ENCODE results near the gene TRPV5. TPM values are rescaled to one million over a fixed set of nuclear protein-coding genes. Genes with fewer than 3 reads are reported as not detected.

The TRPV5 gene
- polyA plus RNA-seq, 2 of the 4 experiments (the other 2 are of a cell fraction): not detected

- CTCF ChIA-PET: no interaction called here
- H3K4me2 ChIP-seq: no peak overlapping the region
- WGBS (ENCODE audit: missing lambda C conversion rate): 25% methylated on average over 6 of the region's 6 CpGs
- POLR2A ChIA-PET: no interaction called here
- ATAC-seq: no peak
- H3K4me1 ChIP-seq: no peaks in the 10 kb centered on the region
- H3K4me3 ChIP-seq: no peak overlapping the region
- DNase-seq (ENCODE audit: low read depth in 1 of 2, low spot score in 1 of 2): no peak
- H3K27ac ChIP-seq: no peak overlapping the region
- no peak for TF ChIP-seq RAD21 (conservative IDR thresholded peaks at IDR 0.05 in 1 of 2, IDR thresholded peaks at IDR 0.05 in 1 of 2)
- no peak for TF ChIP-seq CHD4 (IDR thresholded peaks at IDR 0.05; ENCODE audit: borderline replicate concordance)
- TF ChIP-seq FOSL2 (IDR thresholded peaks at IDR 0.05): no peak
- no peak for TF ChIP-seq FOSL2 (CRISPR knock-in tag; IDR thresholded peaks at IDR 0.05)
- TF ChIP-seq RNF2 (IDR thresholded peaks at IDR 0.05; ENCODE audit: borderline replicate concordance, low read depth): no peak
- no peak for TF ChIP-seq HOXA7 (CRISPR knock-in tag; IDR thresholded peaks at IDR 0.05)
- no peak for TF ChIP-seq MAFK (IDR thresholded peaks at IDR 0.05; ENCODE audit: partially characterized antibody)
- no peak for TF ChIP-seq MAZ (IDR thresholded peaks at IDR 0.05; ENCODE audit: borderline replicate concordance, low read depth, low read length)
- no peak for FAIRE-seq
- H3K9me3 ChIP-seq: no peaks in the 10 kb centered on the region
Measured at GRCh38 chr7:142942746-142943145, 9.2 kb upstream of the TRPV5 start.

- no peak for DNase-seq (ENCODE audit: low read depth in 1 of 2, low spot score in 1 of 2)
- ChIA-PET CTCF (no interaction called here), POLR2A (no interaction called here)
- Histone ChIP-seq H3K4me3 (no peak overlapping the region), H3K4me2 (no peak overlapping the region), H3K27ac (no peak overlapping the region), H3K9me3 (no peaks in the 10 kb centered on the region), H3K4me1 (no peaks in the 10 kb centered on the region)
- 20% methylated on average over 7 of the region's 7 CpGs for WGBS (ENCODE audit: missing lambda C conversion rate)
- no peak for FAIRE-seq
- TF ChIP-seq SREBF2 (IDR thresholded peaks at IDR 0.05): no peak
- no peak for TF ChIP-seq JUNB (IDR thresholded peaks at IDR 0.05)
- TF ChIP-seq EP300 (IDR thresholded peaks at IDR 0.05): no peak
- no peak for TF ChIP-seq POLR2AphosphoS2 (conservative IDR thresholded peaks at IDR 0.05; ENCODE audit: low read length)
- TF ChIP-seq ZFP36 (IDR thresholded peaks at IDR 0.05; ENCODE audit: borderline replicate concordance, partially characterized antibody): no peak
- TF ChIP-seq E2F6 (IDR thresholded peaks at IDR 0.05; ENCODE audit: borderline replicate concordance, low read depth): no peak
- no peak for TF ChIP-seq POLR2A (IDR thresholded peaks at IDR 0.05; ENCODE audit: low read length)
- TF ChIP-seq EHMT2 (IDR thresholded peaks at IDR 0.05; ENCODE audit: low read depth): no peak
- ATAC-seq: no peak
Measured at GRCh38 chr7:142941541-142941940, 8.0 kb upstream of the TRPV5 start.

- POLR2A ChIA-PET: no interaction called here
- 21% methylated on average over 9 of the region's 10 CpGs for WGBS (ENCODE audit: missing lambda C conversion rate)
- no peak for FAIRE-seq
- Histone ChIP-seq H3K4me2 (no peak overlapping the region), H3K4me3 (no peak overlapping the region), H3K27ac (no peak overlapping the region), H3K4me1 (no peaks in the 10 kb centered on the region), H3K9me3 (no peaks in the 10 kb centered on the region)
- no peak for DNase-seq (ENCODE audit: low read depth in 1 of 2, low spot score in 1 of 2)
- CTCF ChIA-PET: interaction anchor here (1.2 kb wide), 1 partner anchor 21 kb away, joined by 3 read pairs; no protein-coding TSS in a partner anchor
- ATAC-seq: no peak
- TF ChIP-seq CBX2 (IDR thresholded peaks at IDR 0.05; ENCODE audit: borderline replicate concordance, low read depth) (no peak), FOSL2 (IDR thresholded peaks at IDR 0.05) (no peak), FOSL2 (CRISPR knock-in tag; IDR thresholded peaks at IDR 0.05) (no peak), NPAS2 (CRISPR knock-in tag; IDR thresholded peaks at IDR 0.05; ENCODE audit: borderline replicate concordance) (no peak), CHD2 (IDR thresholded peaks at IDR 0.05; ENCODE audit: low read length, partially characterized antibody) (no peak), EHMT2 (IDR thresholded peaks at IDR 0.05; ENCODE audit: low read depth) (no peak), REST (IDR thresholded peaks at IDR 0.05) (no peak), ZSCAN20 (CRISPR knock-in tag; IDR thresholded peaks at IDR 0.05) (no peak), NFE2L2 (conservative IDR thresholded peaks at IDR 0.05; ENCODE audit: low read length) (no peak), RAD21 (conservative IDR thresholded peaks at IDR 0.05 in 1 of 2, IDR thresholded peaks at IDR 0.05 in 1 of 2) (no peak), JUN (IDR thresholded peaks at IDR 0.05) (no peak), MYC (IDR thresholded peaks at IDR 0.05; ENCODE audit: borderline replicate concordance, low read length) (no peak), CTCF (IDR thresholded peaks at IDR 0.05) (no peak), JUNB (IDR thresholded peaks at IDR 0.05) (no peak)
Measured at GRCh38 chr7:142940966-142941535, 7.5 kb upstream of the TRPV5 start.

Measured in A549 (cell line).